Lung (tissue), 12 donors: ENCODE results near the gene NKAIN4. TPM values are rescaled to one million over a fixed set of nuclear protein-coding genes. Genes with fewer than 3 reads are reported as not detected.
"Not testable (repeated sequence)": the region's sequence is repeated elsewhere in the genome, so short reads cannot be mapped to it uniquely, and the experiment has no call there.

Experiments
- ATAC-seq: fragments of 200-7000 bp; cut with Tn5 transposase; one replicate; pipeline ENCODE4 v1.9.1; 2020; ENCODE audit warnings: moderate number of reproducible peaks; ENCODE audit not compliant: insufficient read depth, low FRiP score
- DNase-seq, 3 donors: peaks; one replicate each; pipeline ENCODE4 v3.0.0-alpha.2; 2013 to 2017
- H3K27ac ChIP-seq, 2 donors: one replicate each; pipeline ENCODE4 v1.5.1; 2013; ENCODE audit warnings: mild to moderate bottlenecking in 2 of 2, moderate library complexity in 2 of 2, control low read depth in 1 of 2, inconsistent platforms in 1 of 2, low read depth in 1 of 2, low read length in 1 of 2
- H3K27me3 ChIP-seq, 3 donors: one replicate each; pipeline ENCODE4 v1.5.1; 2013; ENCODE audit warnings: low read length in 2 of 3; ENCODE audit not compliant: control insufficient read depth in 3 of 3, insufficient read depth in 3 of 3
- H3K36me3 ChIP-seq, 4 donors: one replicate each; pipeline ENCODE4 v1.5.1; 2013; ENCODE audit warnings: low read length in 4 of 4, mild to moderate bottlenecking in 1 of 4, moderate library complexity in 1 of 4; ENCODE audit not compliant: control insufficient read depth in 4 of 4, insufficient read depth in 4 of 4
- H3K4me1 ChIP-seq, 5 donors: one replicate each; pipeline ENCODE4 v1.5.1; 2013; ENCODE audit warnings: low read length in 5 of 5, mild to moderate bottlenecking in 2 of 5, moderate library complexity in 1 of 5; ENCODE audit not compliant: control insufficient read depth in 5 of 5, insufficient read depth in 5 of 5
- H3K4me3 ChIP-seq: one replicate; pipeline ENCODE4 v1.5.1; 2013; ENCODE audit warnings: mild to moderate bottlenecking, control low read depth, moderate library complexity
- H3K9ac ChIP-seq, 2 donors: one replicate each; pipeline ENCODE4 v1.5.1; 2013; ENCODE audit warnings: low read length in 2 of 2, control low read depth in 1 of 2; ENCODE audit not compliant: insufficient read depth in 1 of 2
- H3K9me3 ChIP-seq, 4 donors: one replicate each; pipeline ENCODE4 v1.5.1; 2013; ENCODE audit warnings: low read length in 3 of 4, mild to moderate bottlenecking in 1 of 4, moderate library complexity in 1 of 4; ENCODE audit not compliant: control insufficient read depth in 4 of 4, insufficient read depth in 3 of 4
- CTCF ChIP-seq: IDR thresholded peaks from 2 replicates; pipeline ENCODE4 v1.5.1; 2012; ENCODE audit warnings: mild to moderate bottlenecking; ENCODE audit errors: control extremely low read depth, extremely low read depth
- WGBS, 2 donors: extraction: QIAGEN DNeasy Blood & Tissue Kit; methylation state at CpG; one replicate each; pipeline ENCODE4 v1.1.7; 2013; 5-methylcytosine and 5-hydroxymethylcytosine counted together
- polyA plus RNA-seq, 2 donors: library from polyadenylated mRNA; stranded (reverse); fragments of 200-250 nt; gene quantifications; one replicate each; pipeline ENCODE4 v1.2.1, GENCODE V29; 2013
- total RNA-seq, 2 donors: library from RNA; depleted of rRNA in 1 of 2; stranded (reverse); fragments of >200 nt in 1 of 2; gene quantifications; one replicate each; pipeline ENCODE4 v1.2.1, GENCODE V29; 2014 to 2021
- donor health status: control.
- donor health status: control.
- donor health status: Bipolar disorder and iron deficiency.
- donor health status: healthy.
- donor health status: DM: yes; HTN: yes; CAD: no.

NKAIN4 gene
- total and polyA plus RNA-seq, 4 donors = 0.10 to 1.7 TPM; not detected in 2

GRCh38 chr20:63223826-63224207, 30.4 kb downstream of the NKAIN4 start:
- Histone ChIP-seq H3K27me3 (peaks cover 0 to 5% (median 0%) of the 10 kb centered on the region in 3 donors), H3K9ac (no peak overlapping the region), H3K4me1 (peaks cover 0 to 14% (median 0%) of the 10 kb centered on the region in 5 donors), H3K27ac (no peak overlapping the region), H3K9me3 (peaks cover 0 to 3% (median 0%) of the 10 kb centered on the region in 4 donors), H3K4me3 (no peak overlapping the region), H3K36me3 (no peaks in the 10 kb centered on the region)
- TF ChIP-seq CTCF = no peak
- ATAC-seq (no peak), DNase-seq (no peak)
- 75 to 86% methylated on average over 6 of the region's 6 CpGs for WGBS, 2 donors

- Histone ChIP-seq H3K4me1 (peaks cover 0 to 11% (median 0%) of the 10 kb centered on the region in 5 donors), H3K27me3 (peaks cover 0 to 5% (median 0%) of the 10 kb centered on the region in 3 donors), H3K4me3 (no peak overlapping the region), H3K9me3 (peaks cover 0 to 3% (median 0%) of the 10 kb centered on the region in 4 donors), H3K27ac (no peak overlapping the region), H3K36me3 (no peaks in the 10 kb centered on the region), H3K9ac (no peak overlapping the region)
- DNase-seq = peak in 1 of 3 donors; percentile 25
- 53 to 60% methylated on average over 12 of the region's 12 CpGs for WGBS, 2 donors
- TF ChIP-seq CTCF = peak; percentile 23
- no peak for ATAC-seq
These were observed 31.0 kb downstream of the NKAIN4 start for GRCh38 chr20:63223121-63223825.

- peaks cover 0 to 5% (median 0%) of the 10 kb centered on the region in 3 donors for H3K27me3 ChIP-seq
- 63 to 86% methylated on average over 7 of the region's 7 CpGs for WGBS, 2 donors
- H3K9ac ChIP-seq = no peak overlapping the region
- no peak for TF ChIP-seq CTCF
- H3K4me1 ChIP-seq = peaks cover 0 to 11% (median 0%) of the 10 kb centered on the region in 5 donors
- no peaks in the 10 kb centered on the region for H3K36me3 ChIP-seq
- ATAC-seq (no peak), DNase-seq (no peak)
- H3K27ac ChIP-seq = no peak overlapping the region
- H3K9me3 ChIP-seq = peaks cover 0 to 3% (median 0%) of the 10 kb centered on the region in 4 donors
- no peak overlapping the region for H3K4me3 ChIP-seq
These were observed 31.7 kb downstream of the NKAIN4 start for GRCh38 chr20:63222541-63222940.

GRCh38 chr20:63221400-63222053, 32.7 kb downstream of the NKAIN4 start:
- not testable (repeated sequence) for H3K27ac ChIP-seq, H3K9ac ChIP-seq, H3K36me3 ChIP-seq, H3K4me3 ChIP-seq, ATAC-seq, DNase-seq, H3K27me3 ChIP-seq, H3K9me3 ChIP-seq
- H3K4me1 ChIP-seq = peaks cover 0 to 15% (median 2%) of the 10 kb centered on the region in 5 donors
- 63 to 81% methylated on average over 12 of the region's 12 CpGs for WGBS, 2 donors
